ENCODE measurements around the gene TMC5.

- no peak for TF ChIP-seq MAX (IDR thresholded peaks at IDR 0.05)
- no peak for TF ChIP-seq SIN3A (IDR thresholded peaks at IDR 0.05; ENCODE audit: low read depth)
- TF ChIP-seq CTCF (IDR thresholded peaks at IDR 0.05 in 2 of 3, conservative IDR thresholded peaks at IDR 0.05 in 1 of 3; ENCODE audit: borderline replicate concordance in 1 of 3, insufficient read depth in 1 of 3, low read depth in 2 of 3, low read length in 2 of 3) = no peak
- TF ChIP-seq POLR2A (IDR thresholded peaks at IDR 0.05; ENCODE audit: borderline replicate concordance, extremely low read depth, insufficient read depth, insufficient read length) = no peak
- no peak for TF ChIP-seq YY1 (IDR thresholded peaks at IDR 0.05; ENCODE audit: extremely low read depth, insufficient replicate concordance, low read depth, low read length)
These were observed 63.6 kb downstream of the TMC5 start for GRCh38 chr16:19481296-19481695.
